Limb (tissue), 2 donors: ENCODE results near the gene TMEM31.
A peak's percentile ranks its signal among the peaks of the same experiment; 100 is the strongest.
"Not testable (repeated sequence)": the region's sequence is repeated elsewhere in the genome, so short reads cannot be mapped to it uniquely, and the experiment has no call there.

Experiments used
- DNase-seq, 2 donors: peaks; one replicate each; pipeline ENCODE4 v3.0.0-alpha.2; 2016; ENCODE audit errors: extremely low spot score in 2 of 2

The TMEM31 gene

GRCh38 chrX:103726477-103726876, 15.8 kb downstream of the TMEM31 start:
- DNase-seq, result no peak

- DNase-seq, result no peak
Observed at GRCh38 chrX:103727115-103727514, 16.4 kb downstream of the TMEM31 start.

GRCh38 chrX:103729015-103729414, 18.3 kb downstream of the TMEM31 start:
- DNase-seq, result no peak

- DNase-seq, result no peak
Observed at GRCh38 chrX:103730147-103730795, 19.6 kb downstream of the TMEM31 start.

- peak; percentile 25 to 34 for DNase-seq
Observed at GRCh38 chrX:103730796-103731493, 20.2 kb downstream of the TMEM31 start.

- no peak for DNase-seq
Observed at GRCh38 chrX:103733017-103733416, 22.3 kb downstream of the TMEM31 start.

GRCh38 chrX:103734125-103734760, 23.5 kb downstream of the TMEM31 start:
- DNase-seq, result no peak

- no peak for DNase-seq
Observed at GRCh38 chrX:103737696-103738095, 27.0 kb downstream of the TMEM31 start.

- no peak for DNase-seq
Observed at GRCh38 chrX:103739421-103739820, 28.7 kb downstream of the TMEM31 start.

GRCh38 chrX:103741879-103742278, 31.2 kb downstream of the TMEM31 start:
- no peak for DNase-seq

GRCh38 chrX:103742339-103742738, 31.6 kb downstream of the TMEM31 start:
- DNase-seq, result no peak

GRCh38 chrX:103747163-103747562, 36.5 kb downstream of the TMEM31 start:
- no peak for DNase-seq

- no peak for DNase-seq
Observed at GRCh38 chrX:103754401-103754800, 43.7 kb downstream of the TMEM31 start.

GRCh38 chrX:103756736-103757135, 46.0 kb downstream of the TMEM31 start:
- peak; percentile 7 to 31 for DNase-seq

- DNase-seq, result no peak
Observed at GRCh38 chrX:103758555-103758954, 47.8 kb downstream of the TMEM31 start.

- not testable (repeated sequence) for DNase-seq
Observed at GRCh38 chrX:103763541-103763940, 52.8 kb downstream of the TMEM31 start.
